Ishikawa (cell line): ENCODE data around the gene COPB2.

Source experiments
- CREB1 ChIP-seq: IDR thresholded peaks from 2 replicates; pipeline ENCODE4 v1.6.1; 2012; ENCODE audit warnings: low read depth
- EP300 ChIP-seq: IDR thresholded peaks from 2 replicates; pipeline ENCODE4 v1.6.1; 2012; ENCODE audit warnings: borderline replicate concordance
- FOXM1 ChIP-seq: IDR thresholded peaks from 2 replicates; pipeline ENCODE4 v1.6.1; 2012; ENCODE audit warnings: low read depth, borderline replicate concordance
- RAD21 ChIP-seq: IDR thresholded peaks from 2 replicates; pipeline ENCODE4 v1.6.1; 2012; ENCODE audit warnings: low read depth
- TEAD4 ChIP-seq: IDR thresholded peaks from 2 replicates; pipeline ENCODE4 v1.6.1; 2012
- ZBTB7A ChIP-seq: IDR thresholded peaks from 2 replicates; pipeline ENCODE4 v1.6.1; 2012; ENCODE audit warnings: low read depth
- TF ChIP-seq, protein P1 (sequence below): IDR thresholded peaks from 2 replicates; pipeline ENCODE4 v1.6.1; 2012; ENCODE audit warnings: low read depth, mild to moderate bottlenecking

GRCh38 chr3:139342054-139342453 is 47.4 kb downstream of the COPB2 start:
- TF ChIP-seq ZBTB7A (no peak), RAD21 (no peak), EP300 (no peak), CREB1 (no peak), TEAD4 (no peak), FOXM1 (no peak)
- TF ChIP-seq, protein P1, sequence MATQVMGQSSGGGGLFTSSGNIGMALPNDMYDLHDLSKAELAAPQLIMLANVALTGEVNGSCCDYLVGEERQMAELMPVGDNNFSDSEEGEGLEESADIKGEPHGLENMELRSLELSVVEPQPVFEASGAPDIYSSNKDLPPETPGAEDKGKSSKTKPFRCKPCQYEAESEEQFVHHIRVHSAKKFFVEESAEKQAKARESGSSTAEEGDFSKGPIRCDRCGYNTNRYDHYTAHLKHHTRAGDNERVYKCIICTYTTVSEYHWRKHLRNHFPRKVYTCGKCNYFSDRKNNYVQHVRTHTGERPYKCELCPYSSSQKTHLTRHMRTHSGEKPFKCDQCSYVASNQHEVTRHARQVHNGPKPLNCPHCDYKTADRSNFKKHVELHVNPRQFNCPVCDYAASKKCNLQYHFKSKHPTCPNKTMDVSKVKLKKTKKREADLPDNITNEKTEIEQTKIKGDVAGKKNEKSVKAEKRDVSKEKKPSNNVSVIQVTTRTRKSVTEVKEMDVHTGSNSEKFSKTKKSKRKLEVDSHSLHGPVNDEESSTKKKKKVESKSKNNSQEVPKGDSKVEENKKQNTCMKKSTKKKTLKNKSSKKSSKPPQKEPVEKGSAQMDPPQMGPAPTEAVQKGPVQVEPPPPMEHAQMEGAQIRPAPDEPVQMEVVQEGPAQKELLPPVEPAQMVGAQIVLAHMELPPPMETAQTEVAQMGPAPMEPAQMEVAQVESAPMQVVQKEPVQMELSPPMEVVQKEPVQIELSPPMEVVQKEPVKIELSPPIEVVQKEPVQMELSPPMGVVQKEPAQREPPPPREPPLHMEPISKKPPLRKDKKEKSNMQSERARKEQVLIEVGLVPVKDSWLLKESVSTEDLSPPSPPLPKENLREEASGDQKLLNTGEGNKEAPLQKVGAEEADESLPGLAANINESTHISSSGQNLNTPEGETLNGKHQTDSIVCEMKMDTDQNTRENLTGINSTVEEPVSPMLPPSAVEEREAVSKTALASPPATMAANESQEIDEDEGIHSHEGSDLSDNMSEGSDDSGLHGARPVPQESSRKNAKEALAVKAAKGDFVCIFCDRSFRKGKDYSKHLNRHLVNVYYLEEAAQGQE = no peak
